GM23338 (cell line): ENCODE data around the gene ODAD2.

Experiments used
- CREB1 ChIP-seq: fragments of 250-450 bp; sonication (Bioruptor Pico); IDR thresholded peaks from 2 replicates; pipeline ENCODE4 v1.5.0; 2020; ENCODE audit warnings: low read depth, mild to moderate bottlenecking, moderate library complexity
- CTCF ChIP-seq, 2 experiments: fragments of 200-600 bp in 1 of 2; sonication (generic) in 1 of 2; conservative IDR thresholded peaks; 2 replicates each; pipeline versions ENCODE4 v1.5.1 to v1.6.1; 2016 to 2017; ENCODE audit warnings: antibody characterized with exemption in 2 of 2, low read depth in 2 of 2, mild to moderate bottlenecking in 2 of 2, moderate library complexity in 1 of 2
- EZH2 ChIP-seq: fragments of 200-600 bp; sonication (generic); IDR thresholded peaks from one replicate; pipeline ENCODE4 v1.8.0; 2017; ENCODE audit warnings: antibody characterized with exemption, mild to moderate bottlenecking, low read depth; ENCODE audit not compliant: unreplicated experiment
- EZH2phosphoT487 ChIP-seq: fragments of 200-600 bp; sonication (generic); IDR thresholded peaks from one replicate; pipeline ENCODE4 v1.8.1; 2018; ENCODE audit warnings: antibody characterized with exemption; ENCODE audit not compliant: unreplicated experiment
- JUNB ChIP-seq: IDR thresholded peaks from one replicate; pipeline ENCODE4 v1.6.1; 2016; ENCODE audit warnings: antibody characterized with exemption; ENCODE audit not compliant: unreplicated experiment
- POLR2AphosphoS5 ChIP-seq: IDR thresholded peaks from 2 replicates; pipeline ENCODE4 v1.6.1; 2016; ENCODE audit warnings: antibody characterized with exemption, low read depth
- REST ChIP-seq: IDR thresholded peaks from one replicate; pipeline ENCODE4 v1.6.1; 2018; ENCODE audit warnings: antibody characterized with exemption; ENCODE audit not compliant: unreplicated experiment
- STAT1 ChIP-seq: IDR thresholded peaks from one replicate; pipeline ENCODE4 v1.6.1; 2016; ENCODE audit warnings: antibody characterized with exemption; ENCODE audit not compliant: unreplicated experiment
- ZNF114 ChIP-seq: fragments of 250-450 bp; sonication (Bioruptor Pico); IDR thresholded peaks from 2 replicates; pipeline ENCODE4 v1.5.0; 2020; ENCODE audit warnings: mild to moderate bottlenecking, moderate library complexity

GRCh38 chr10:28036587-28036986 lies 37.7 kb upstream of the ODAD2 start:
- no peak for TF ChIP-seq EZH2phosphoT487
- TF ChIP-seq JUNB = no peak
- no peak for TF ChIP-seq EZH2
- TF ChIP-seq CREB1 = no peak
- TF ChIP-seq REST = no peak
- no peak for TF ChIP-seq CTCF (conservative IDR thresholded peaks at IDR 0.05; ENCODE audit: low read depth in 2 of 2)
- TF ChIP-seq ZNF114 (CRISPR knock-in tag) = no peak
- TF ChIP-seq POLR2AphosphoS5 = no peak
- no peak for TF ChIP-seq STAT1
